Tibial artery (tissue), 4 donors: ENCODE results near the gene WASF2.

ENCODE experiments used
- DNase-seq, 2 donors: peaks; one replicate each; pipeline ENCODE4 v3.0.0-alpha.2; 2019
- H3K27ac ChIP-seq, 2 donors: fragments of 200-600 bp; sonication (generic) in 1 of 2; 1 replicate in 1 of 2; 2 replicates in 1 of 2; pipeline ENCODE4 v1.5.1; 2018 to 2019; ENCODE audit warnings: mild to moderate bottlenecking in 1 of 2
- H3K27me3 ChIP-seq, 2 donors: fragments of 200-600 bp; sonication (generic) in 1 of 2; one replicate each; pipeline versions ENCODE4 v1.5.1 to v1.6.0; 2016 to 2019
- H3K36me3 ChIP-seq, 3 donors: fragments of 200-600 bp; sonication (generic) in 2 of 3; one replicate each; pipeline ENCODE4 v1.5.1; 2016 to 2019; ENCODE audit warnings: mild to moderate bottlenecking in 2 of 3
- H3K4me1 ChIP-seq, 4 donors: fragments of 200-600 bp; sonication (generic) in 2 of 4; 1 replicate in 3 of 4; 2 replicates in 1 of 4; pipeline ENCODE4 v1.5.1; 2016 to 2019
- H3K4me3 ChIP-seq, 2 donors: fragments of 200-600 bp; sonication (generic) in 1 of 2; 1 replicate in 1 of 2; 2 replicates in 1 of 2; pipeline ENCODE4 v1.5.1; 2018 to 2019; ENCODE audit warnings: mild to moderate bottlenecking in 2 of 2
- H3K9me3 ChIP-seq, 3 donors: fragments of 200-600 bp; sonication (generic) in 1 of 3; one replicate each; pipeline ENCODE4 v1.5.1; 2016 to 2019
- CTCF ChIP-seq, 2 experiments: fragments of 200-600 bp in 1 of 2; fragments of 450-650 bp in 1 of 2; IDR thresholded peaks; one replicate each; pipeline ENCODE4 v1.5.1; 2017 to 2019; ENCODE audit warnings: antibody characterized with exemption in 2 of 2, mild to moderate bottlenecking in 1 of 2, moderate library complexity in 1 of 2
- intact Hi-C: fragments of 100-400 bp; cut with DNase I; formaldehyde crosslinking; loops from one replicate; pipeline ENCODE4 v1.15.0; 2023; ENCODE audit warnings: low total_unique reads

The WASF2 gene

GRCh38 chr1:27527890-27528817, 38.2 kb upstream of the WASF2 start:
- Histone ChIP-seq H3K27me3 (no peaks in the 10 kb centered on the region), H3K27ac (peak overlapping the region; percentile 86 to 89), H3K36me3 (peaks cover 0 to 11% (median 5%) of the 10 kb centered on the region in 3 donors), H3K9me3 (no peaks in the 10 kb centered on the region), H3K4me3 (peak overlapping the region; percentile 50 to 61), H3K4me1 (peaks cover 8 to 65% (median 56%) of the 10 kb centered on the region in 4 donors)
- intact Hi-C loops: loop anchor here (5.0 kb wide), 1 partner anchor 36 kb away; the partner anchor contains the start of gene WASF2
- TF ChIP-seq CTCF (IDR thresholded peaks at IDR 0.05): peak in 1 of 2 experiments; percentile 35
- no peak for DNase-seq

GRCh38 chr1:27527223-27527889, 37.4 kb upstream of the WASF2 start:
- Histone ChIP-seq H3K27me3 (no peaks in the 10 kb centered on the region), H3K4me1 (peaks cover 8 to 73% (median 64%) of the 10 kb centered on the region in 4 donors), H3K9me3 (no peaks in the 10 kb centered on the region), H3K4me3 (peak overlapping the region; percentile 50 to 61), H3K36me3 (peaks cover 0 to 3% (median 0%) of the 10 kb centered on the region in 3 donors), H3K27ac (peak overlapping the region; percentile 86 to 89)
- TF ChIP-seq CTCF (IDR thresholded peaks at IDR 0.05): no peak
- DNase-seq: peak in 1 of 2 donors; percentile 72
- intact Hi-C loops: loop anchor here (5.0 kb wide), 1 partner anchor 35 kb away; the partner anchor contains the start of gene WASF2

- intact Hi-C loops: loop anchor here (5.0 kb wide), 1 partner anchor 34 kb away; the partner anchor contains the start of gene WASF2
- Histone ChIP-seq H3K4me3 (no peak overlapping the region), H3K4me1 (peaks cover 11 to 80% (median 71%) of the 10 kb centered on the region in 4 donors), H3K9me3 (no peaks in the 10 kb centered on the region), H3K27me3 (no peaks in the 10 kb centered on the region), H3K36me3 (no peaks in the 10 kb centered on the region), H3K27ac (peak overlapping the region; percentile 86 to 89)
- TF ChIP-seq CTCF (IDR thresholded peaks at IDR 0.05): no peak
- no peak for DNase-seq
Observed at GRCh38 chr1:27526569-27527222, 36.7 kb upstream of the WASF2 start.

- intact Hi-C loops: loop anchor here (5.0 kb wide), 1 partner anchor 33 kb away; the partner anchor contains the start of gene WASF2
- H3K27ac ChIP-seq: peak overlapping the region; percentile 86 to 89
- DNase-seq: peak; percentile 72 to 93
- no peak for TF ChIP-seq CTCF (IDR thresholded peaks at IDR 0.05)
- H3K9me3 ChIP-seq: no peaks in the 10 kb centered on the region
- peak overlapping the region; percentile 19 for H3K4me3 ChIP-seq
- peaks cover 15 to 91% (median 82%) of the 10 kb centered on the region in 4 donors for H3K4me1 ChIP-seq
- H3K36me3 ChIP-seq: no peaks in the 10 kb centered on the region
- no peaks in the 10 kb centered on the region for H3K27me3 ChIP-seq
Observed at GRCh38 chr1:27525296-27526272, 35.6 kb upstream of the WASF2 start.
